BJ (cell line): ENCODE data around the gene IL2RG. TPM values are rescaled to one million over a fixed set of nuclear protein-coding genes. Genes with fewer than 3 reads are reported as not detected.

Source experiments
- CTCF ChIA-PET: fragments of 350-600 bp; formaldehyde crosslinking; extraction: SDS; loops from one replicate; lab custom pipeline; 2021; ENCODE audit warnings: antibody characterized with exemption, inconsistent platforms; lab: Yijun Ruan, JAX
- POLR2A ChIA-PET: fragments of 300-600 bp; sonication (Branson Sonifier 250); formaldehyde crosslinking; extraction: SDS; loops from one replicate; lab custom pipeline; 2021; ENCODE audit warnings: antibody characterized with exemption; lab: Charles Lee
- DNase-seq: peaks from one replicate; pipeline ENCODE4 v3.0.0-alpha.2; 2011; ENCODE audit warnings: low read depth
- H3K27me3 ChIP-seq: 2 replicates; pipeline ENCODE4 v1.6.0; 2011; ENCODE audit warnings: low read length; ENCODE audit not compliant: control insufficient read depth, insufficient read depth
- H3K36me3 ChIP-seq: 2 replicates; pipeline ENCODE4 v1.5.1; 2011; ENCODE audit warnings: low read length; ENCODE audit not compliant: control insufficient read depth, insufficient read depth
- H3K4me3 ChIP-seq: 2 replicates; pipeline ENCODE4 v1.5.1; 2011; ENCODE audit warnings: low read depth, mild to moderate bottlenecking, control low read depth, low read length
- CTCF ChIP-seq: IDR thresholded peaks from 2 replicates; pipeline ENCODE4 v1.5.1; 2011; ENCODE audit warnings: low read depth, mild to moderate bottlenecking, control low read depth, inconsistent platforms, low read length, moderate library complexity; ENCODE audit not compliant: insufficient read depth
- polyA plus RNA-seq: library from polyadenylated mRNA; depleted of rRNA; stranded (reverse); fragments of >200 nt; gene quantifications from 2 replicates; pipeline ENCODE4 v1.2.3, GENCODE V29; 2011

IL2RG gene
- polyA plus RNA-seq, 1 experiment, result 0.13 TPM

- ChIA-PET POLR2A (no interaction called here), CTCF (no interaction called here)
- H3K36me3 ChIP-seq, result no peaks in the 10 kb centered on the region
- H3K27me3 ChIP-seq, result peaks cover 2% of the 10 kb centered on the region; the same call in 1 of the 2 replicates
- H3K4me3 ChIP-seq, result no peak overlapping the region
- DNase-seq, result no peak
- TF ChIP-seq CTCF, result no peak
Measured at GRCh38 chrX:71109051-71109450, 2.3 kb downstream of the IL2RG start.

- ChIA-PET CTCF (interaction anchor here (0.7 kb wide), 1 partner anchor 30 kb away, joined by 3 read pairs; no protein-coding TSS in a partner anchor), POLR2A (no interaction called here)
- Histone ChIP-seq H3K27me3 (peaks cover 2% of the 10 kb centered on the region; the same call in 1 of the 2 replicates), H3K36me3 (no peaks in the 10 kb centered on the region), H3K4me3 (no peak overlapping the region)
- no peak for TF ChIP-seq CTCF
- no peak for DNase-seq
Measured at GRCh38 chrX:71107762-71108360, 3.5 kb downstream of the IL2RG start.

- DNase-seq, result no peak
- no peak for TF ChIP-seq CTCF
- ChIA-PET POLR2A (no interaction called here), CTCF (no interaction called here)
- no peaks in the 10 kb centered on the region for H3K36me3 ChIP-seq
- H3K27me3 ChIP-seq, result peaks cover 2% of the 10 kb centered on the region; the same call in 1 of the 2 replicates
- no peak overlapping the region for H3K4me3 ChIP-seq
Measured at GRCh38 chrX:71107245-71107644, 4.1 kb downstream of the IL2RG start.

GRCh38 chrX:71106427-71106826, 5.0 kb downstream of the IL2RG start, which contains the start of gene CXorf65:
TSS of gene CXorf65 (minus strand) at chrX:71106740. CDS start at chrX:71106556, 184 bp downstream.
- H3K27me3 ChIP-seq, result no peaks in the 10 kb centered on the region
- CTCF ChIA-PET, result interaction anchor here (1.0 kb wide), 1 partner anchor 12 kb away, joined by 3 read pairs; the partner anchor contains the start of gene MED12

GRCh38 chrX:71105628-71106027, 5.7 kb downstream of the IL2RG start:
- TF ChIP-seq CTCF, result no peak

More at GRCh38 chrX:71106427-71106826, 5.0 kb downstream of the IL2RG start, which contains the start of gene CXorf65:
- no peak for DNase-seq
- H3K4me3 ChIP-seq, result no peak within 1 kb of the TSS
- POLR2A ChIA-PET, result interaction anchor here (1.5 kb wide), 1 partner anchor 12 kb away, joined by 4 read pairs; the partner anchor contains the start of gene MED12
- H3K36me3 ChIP-seq, result no peaks in the 10 kb centered on the region
- TF ChIP-seq CTCF, result no peak

More at GRCh38 chrX:71105628-71106027, 5.7 kb downstream of the IL2RG start:
- Histone ChIP-seq H3K4me3 (no peak overlapping the region), H3K27me3 (no peaks in the 10 kb centered on the region), H3K36me3 (no peaks in the 10 kb centered on the region)
- POLR2A ChIA-PET, result interaction anchor here (1.5 kb wide), 1 partner anchor 13 kb away, joined by 4 read pairs; the partner anchor contains the start of gene MED12
- no peak for DNase-seq
- CTCF ChIA-PET, result interaction anchor here (1.0 kb wide), 1 partner anchor 13 kb away, joined by 3 read pairs; the partner anchor contains the start of gene MED12
